ENCODE results near the gene ZC3H18. TPM values are rescaled to one million over a fixed set of nuclear protein-coding genes. Genes with fewer than 3 reads are reported as not detected.

Gene ZC3H18
- total RNA-seq, 3 donors from 2014 or later, result 37.4 to 54.8 (median 48.1) TPM

DNA sequence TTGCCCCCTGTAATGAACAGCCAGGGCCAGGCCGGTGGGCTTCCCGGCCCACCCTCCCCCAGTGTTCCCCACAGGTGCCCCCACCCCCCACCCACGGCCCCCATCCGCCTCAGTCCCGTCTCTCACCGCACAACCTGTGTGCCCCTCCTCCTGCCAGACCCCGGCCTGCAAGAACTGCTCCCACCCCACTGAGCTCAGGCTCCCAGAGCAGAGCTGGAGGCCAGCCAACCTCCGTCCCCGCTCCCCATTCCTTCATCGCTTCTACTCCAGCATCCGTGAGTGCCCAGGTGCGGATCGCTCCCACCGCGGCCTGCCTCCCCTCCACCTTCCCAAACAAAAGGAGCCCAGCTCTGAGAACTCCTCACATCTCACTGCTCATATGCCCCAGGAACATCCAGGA is 88.5 kb downstream of the ZC3H18 start:
- Histone ChIP-seq H3K36me3 (ENCODE audit: low read depth) (no peaks in the 10 kb centered on the region), H3K4me1 (ENCODE audit: low read depth) (peaks cover 6% of the 10 kb centered on the region), H3K9me3 (no peaks in the 10 kb centered on the region), H3K4me3 (no peak overlapping the region)
- intact Hi-C loops (cut with DNase I, micrococcal nuclease), result no loop called here
- TF ChIP-seq, protein P1, sequence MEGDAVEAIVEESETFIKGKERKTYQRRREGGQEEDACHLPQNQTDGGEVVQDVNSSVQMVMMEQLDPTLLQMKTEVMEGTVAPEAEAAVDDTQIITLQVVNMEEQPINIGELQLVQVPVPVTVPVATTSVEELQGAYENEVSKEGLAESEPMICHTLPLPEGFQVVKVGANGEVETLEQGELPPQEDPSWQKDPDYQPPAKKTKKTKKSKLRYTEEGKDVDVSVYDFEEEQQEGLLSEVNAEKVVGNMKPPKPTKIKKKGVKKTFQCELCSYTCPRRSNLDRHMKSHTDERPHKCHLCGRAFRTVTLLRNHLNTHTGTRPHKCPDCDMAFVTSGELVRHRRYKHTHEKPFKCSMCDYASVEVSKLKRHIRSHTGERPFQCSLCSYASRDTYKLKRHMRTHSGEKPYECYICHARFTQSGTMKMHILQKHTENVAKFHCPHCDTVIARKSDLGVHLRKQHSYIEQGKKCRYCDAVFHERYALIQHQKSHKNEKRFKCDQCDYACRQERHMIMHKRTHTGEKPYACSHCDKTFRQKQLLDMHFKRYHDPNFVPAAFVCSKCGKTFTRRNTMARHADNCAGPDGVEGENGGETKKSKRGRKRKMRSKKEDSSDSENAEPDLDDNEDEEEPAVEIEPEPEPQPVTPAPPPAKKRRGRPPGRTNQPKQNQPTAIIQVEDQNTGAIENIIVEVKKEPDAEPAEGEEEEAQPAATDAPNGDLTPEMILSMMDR (IDR thresholded peaks at IDR 0.05), result no peak
- no peak for DNase-seq
- ATAC-seq, result no peak

DNA sequence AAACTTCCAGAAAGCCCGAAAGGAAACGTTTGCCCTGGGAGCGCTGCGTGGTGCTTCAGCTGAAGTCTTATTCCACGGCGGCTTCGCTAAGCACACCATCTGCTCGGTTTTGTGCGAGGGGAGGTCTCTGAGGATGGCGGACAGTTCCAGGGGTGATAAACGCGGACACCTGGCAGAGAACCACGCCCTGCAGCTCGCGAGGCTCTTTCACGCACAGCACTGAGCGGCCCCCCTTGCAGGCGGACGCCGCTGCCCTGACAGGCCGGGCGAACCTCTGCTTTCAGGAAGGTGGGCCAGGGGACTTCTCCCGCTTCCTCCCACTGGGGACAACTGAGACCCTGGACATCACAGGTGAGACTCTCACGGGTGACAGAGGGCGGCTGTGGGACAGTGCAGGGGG is 89.0 kb downstream of the ZC3H18 start:
- H3K4me1 ChIP-seq (ENCODE audit: low read depth), result peaks cover 9% of the 10 kb centered on the region
- DNase-seq (no peak), ATAC-seq (no peak)
- H3K4me3 ChIP-seq, result no peak overlapping the region
- intact Hi-C loops (cut with DNase I, micrococcal nuclease), result no loop called here
- TF ChIP-seq, protein P1 (IDR thresholded peaks at IDR 0.05), result no peak
- H3K9me3 ChIP-seq, result no peaks in the 10 kb centered on the region
- H3K36me3 ChIP-seq (ENCODE audit: low read depth), result no peaks in the 10 kb centered on the region

DNA sequence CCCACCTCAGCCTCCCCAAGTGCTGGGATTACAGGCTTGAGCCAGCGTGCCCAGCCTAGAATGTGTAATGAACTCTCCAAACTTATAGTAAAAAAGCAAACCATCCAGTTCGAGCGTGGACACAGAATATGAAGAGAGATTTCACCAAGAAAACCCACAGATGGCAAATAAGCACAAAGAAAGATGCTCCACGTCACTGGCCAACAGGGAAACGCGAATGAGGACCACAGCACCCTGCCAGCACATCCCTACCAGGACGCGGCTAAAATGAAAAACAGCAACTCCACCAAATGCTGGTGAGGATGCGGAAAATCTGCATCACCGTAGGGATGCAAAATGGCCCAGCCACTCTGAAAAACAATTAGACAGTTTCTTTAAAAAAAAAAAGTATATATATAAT is 91.3 kb downstream of the ZC3H18 start:
- H3K4me1 ChIP-seq (ENCODE audit: low read depth), result peaks cover 9% of the 10 kb centered on the region
- H3K36me3 ChIP-seq (ENCODE audit: low read depth), result no peaks in the 10 kb centered on the region
- ATAC-seq, result no peak
- H3K9me3 ChIP-seq, result no peaks in the 10 kb centered on the region
- TF ChIP-seq, protein P1 (IDR thresholded peaks at IDR 0.05), result no peak
- no peak overlapping the region for H3K4me3 ChIP-seq
- intact Hi-C loops (cut with DNase I, micrococcal nuclease), result no loop called here
- DNase-seq, result no peak

DNA sequence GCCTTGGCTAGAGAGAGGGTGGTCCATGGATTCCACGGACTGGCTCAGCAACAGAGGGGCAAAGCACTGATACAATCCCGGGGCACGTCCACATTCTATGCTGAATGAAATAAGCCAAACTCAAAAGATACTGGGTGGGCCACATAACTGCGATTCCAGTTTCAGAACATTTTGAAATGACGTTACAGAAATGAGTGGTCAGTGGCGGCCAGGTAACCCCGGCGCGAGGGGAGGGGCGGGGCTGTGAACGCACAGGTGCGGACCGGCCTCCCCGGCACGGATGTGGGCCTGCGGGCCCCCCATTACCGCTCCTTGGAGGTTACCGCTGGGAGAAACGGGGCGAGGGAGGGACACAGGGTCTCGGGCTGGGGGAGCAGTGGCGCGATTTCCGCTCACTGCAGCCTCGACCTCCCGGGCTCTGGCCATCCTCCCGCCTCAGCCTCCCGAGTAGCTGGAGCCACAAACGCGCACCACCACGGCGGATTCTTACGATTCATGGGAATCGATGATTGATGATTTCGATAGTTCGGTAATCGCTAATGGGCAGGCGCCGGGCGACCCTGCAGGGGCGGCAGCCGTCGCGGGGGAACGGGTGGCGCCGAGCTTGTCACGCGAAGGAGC is 92.1 kb downstream of the ZC3H18 start:
- peak; percentile 6 for ATAC-seq

DNA sequence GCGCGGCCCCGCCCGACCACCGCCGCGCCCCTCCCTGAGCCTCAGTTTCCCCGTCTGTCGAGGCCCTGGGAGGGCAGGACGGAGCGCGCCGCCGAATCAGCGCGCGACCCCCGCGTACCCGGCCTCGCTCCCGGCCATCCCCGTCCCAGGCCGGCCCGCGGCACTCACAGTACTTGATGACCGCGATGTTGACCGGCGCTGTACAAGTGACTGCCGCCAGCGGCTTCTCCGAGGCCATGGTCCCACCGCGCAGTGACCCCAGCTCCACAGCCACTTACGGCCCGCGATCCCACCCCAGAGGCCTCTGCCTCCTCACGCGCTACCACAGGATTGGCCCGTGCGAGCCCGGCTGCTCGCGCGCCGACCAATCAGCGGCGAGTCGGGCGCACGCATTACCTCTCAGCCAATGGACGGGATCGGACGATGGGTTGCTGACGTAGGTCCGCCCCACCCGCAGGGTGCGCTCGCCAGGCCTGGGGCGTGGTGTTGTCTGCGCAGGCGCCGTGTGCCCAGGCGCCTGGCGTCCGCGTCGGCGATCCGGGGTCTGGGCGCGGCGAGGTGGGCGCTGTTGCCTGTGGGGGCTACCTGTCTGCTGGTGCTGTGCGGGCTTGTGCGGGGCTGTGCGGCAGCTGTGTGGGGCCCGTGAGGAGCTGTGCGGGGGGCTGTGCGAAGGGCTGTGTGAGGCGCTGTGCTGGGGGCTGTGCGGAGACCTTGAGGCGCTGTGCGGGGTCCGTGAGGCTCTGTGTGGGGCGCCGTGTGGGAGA is 92.8 kb downstream of the ZC3H18 start, which contains the start of gene MVD:
TSS of gene MVD (minus strand) at position 249 of the 764 bp plus-strand sequence. CDS start at position 238, 11 bp downstream.
- Histone ChIP-seq H3K36me3 (ENCODE audit: low read depth) (no peaks in the 10 kb centered on the region), H3K4me1 (ENCODE audit: low read depth) (peaks cover 9% of the 10 kb centered on the region), H3K9me3 (no peaks in the 10 kb centered on the region), H3K4me3 (peak within 1 kb of the TSS; percentile 83)
- DNase-seq (peak; percentile 96 to 99 (median 97)), ATAC-seq (peak; percentile 97)
- TF ChIP-seq, protein P1 (IDR thresholded peaks at IDR 0.05), result no peak
- intact Hi-C loops (cut with DNase I, micrococcal nuclease), result no loop called here

More for the DNA sequence above, 92.1 kb downstream of the ZC3H18 start:
- DNase-seq, result peak; percentile 52 to 65 (median 55)
- peaks cover 9% of the 10 kb centered on the region for H3K4me1 ChIP-seq (ENCODE audit: low read depth)
- no peaks in the 10 kb centered on the region for H3K36me3 ChIP-seq (ENCODE audit: low read depth)
- no peaks in the 10 kb centered on the region for H3K9me3 ChIP-seq
- intact Hi-C loops (cut with DNase I, micrococcal nuclease), result no loop called here
- H3K4me3 ChIP-seq, result peak overlapping the region; percentile 83
- TF ChIP-seq, protein P1 (IDR thresholded peaks at IDR 0.05), result no peak
